CD14-positive monocyte (primary cell): ENCODE measurements around the gene MTFMT. TPM values are rescaled to one million over a fixed set of nuclear protein-coding genes. Genes with fewer than 3 reads are reported as not detected.

ENCODE experiments used
- DNase-seq, 3 donors: peaks; one replicate each; pipeline ENCODE4 v3.0.0-alpha.2; 2011 to 2022
- H2AFZ ChIP-seq: 2 replicates; pipeline ENCODE4 v1.6.0; 2012; ENCODE audit warnings: mild to moderate bottlenecking, low read depth, low read length, inconsistent platforms; ENCODE audit not compliant: insufficient read depth, poor library complexity, severe bottlenecking
- H3K27ac ChIP-seq, 2 donors: 1 replicate in 1 of 2; 2 replicates in 1 of 2; pipeline ENCODE4 v1.5.1; 2012 to 2013; ENCODE audit warnings: low read length in 2 of 2, control low read depth in 1 of 2, inconsistent platforms in 1 of 2, low read depth in 1 of 2, mild to moderate bottlenecking in 1 of 2
- H3K27me3 ChIP-seq, 2 donors: one replicate each; pipeline versions ENCODE4 v1.6.0 to v1.6.1; 2011 to 2013; ENCODE audit warnings: low read length in 2 of 2; ENCODE audit not compliant: control insufficient read depth in 2 of 2, insufficient read depth in 2 of 2
- H3K36me3 ChIP-seq, 2 donors: replicated peaks in 1 of 2; 1 replicate in 1 of 2; 2 replicates in 1 of 2; pipeline versions ENCODE4 v1.5.1 to v1.6.1; 2012 to 2013; ENCODE audit warnings: low read length in 2 of 2, control low read depth in 1 of 2, inconsistent platforms in 1 of 2, mild to moderate bottlenecking in 1 of 2; ENCODE audit not compliant: insufficient read depth in 2 of 2, control insufficient read depth in 1 of 2
- H3K4me1 ChIP-seq, 2 donors: 1 replicate in 1 of 2; 2 replicates in 1 of 2; pipeline versions ENCODE4 v1.5.1 to v1.6.1; 2012 to 2013; ENCODE audit warnings: low read length in 2 of 2, control low read depth in 1 of 2, inconsistent platforms in 1 of 2, mild to moderate bottlenecking in 1 of 2, moderate library complexity in 1 of 2; ENCODE audit not compliant: insufficient read depth in 2 of 2, control insufficient read depth in 1 of 2
- H3K4me2 ChIP-seq: replicated peaks from 2 replicates; pipeline ENCODE3; 2012; ENCODE audit warnings: low read length, moderate library complexity, mild to moderate bottlenecking; ENCODE audit not compliant: poor library complexity, severe bottlenecking; ENCODE audit errors: extremely low read depth
- H3K4me3 ChIP-seq, 3 experiments: fragments of 200-600 bp in 1 of 3; sonication (generic) in 1 of 3; replicated peaks in 1 of 3; 1 replicate in 2 of 3; 2 replicates in 1 of 3; pipeline ENCODE4 v1.5.1; 2011 to 2013; ENCODE audit warnings: low read length in 3 of 3, mild to moderate bottlenecking in 3 of 3, control low read depth in 2 of 3, low read depth in 2 of 3, inconsistent platforms in 1 of 3, moderate library complexity in 1 of 3
- H3K79me2 ChIP-seq: 2 replicates; pipeline ENCODE4 v1.6.0; 2012; ENCODE audit warnings: mild to moderate bottlenecking, control low read depth, inconsistent platforms, low read length, moderate library complexity; ENCODE audit not compliant: insufficient read depth
- H3K9ac ChIP-seq: 2 replicates; pipeline ENCODE4 v1.6.0; 2017; ENCODE audit warnings: low read length, mild to moderate bottlenecking; ENCODE audit not compliant: insufficient read depth, poor library complexity, severe bottlenecking
- H3K9me3 ChIP-seq, 2 donors: replicated peaks in 1 of 2; 1 replicate in 1 of 2; 2 replicates in 1 of 2; pipeline versions ENCODE4 v1.5.1 to v1.6.1; 2012 to 2013; ENCODE audit warnings: low read length in 2 of 2, control low read depth in 1 of 2; ENCODE audit not compliant: control insufficient read depth in 1 of 2, insufficient read depth in 1 of 2
- H4K20me1 ChIP-seq: 2 replicates; pipeline ENCODE4 v1.6.0; 2012; ENCODE audit warnings: mild to moderate bottlenecking, low read length, control low read depth, moderate library complexity; ENCODE audit not compliant: insufficient read depth
- H3K27ac Mint-ChIP-seq, 7 donors: one replicate each; pipeline ENCODE4 v1.8.0; 2020; ENCODE audit warnings: mild to moderate bottlenecking in 7 of 7, mixed read lengths in 7 of 7, moderate library complexity in 6 of 7, inconsistent platforms in 2 of 7
- H3K27me3 Mint-ChIP-seq, 3 donors: one replicate each; pipeline ENCODE4 v1.8.0; 2021 to 2022; ENCODE audit warnings: low read depth in 3 of 3, mild to moderate bottlenecking in 3 of 3, mixed read lengths in 3 of 3, moderate library complexity in 3 of 3, inconsistent platforms in 1 of 3
- H3K36me3 Mint-ChIP-seq, 2 donors: one replicate each; pipeline ENCODE4 v1.8.0; 2020; ENCODE audit warnings: mixed read lengths in 2 of 2, inconsistent platforms in 1 of 2, mild to moderate bottlenecking in 1 of 2
- H3K4me1 Mint-ChIP-seq: one replicate; pipeline ENCODE4 v1.8.0; 2020; ENCODE audit warnings: mild to moderate bottlenecking, mixed read lengths
- H3K4me3 Mint-ChIP-seq, 2 donors: one replicate each; pipeline ENCODE4 v1.8.0; 2020; ENCODE audit warnings: mild to moderate bottlenecking in 2 of 2, mixed read lengths in 2 of 2, moderate library complexity in 1 of 2
- H3K9me3 Mint-ChIP-seq, 7 donors: one replicate each; pipeline ENCODE4 v1.8.0; 2020 to 2022; ENCODE audit warnings: mixed read lengths in 7 of 7, mild to moderate bottlenecking in 6 of 7, moderate library complexity in 6 of 7, inconsistent platforms in 2 of 7
- CTCF ChIP-seq: fragments of 200-600 bp; IDR thresholded peaks from one replicate; pipeline ENCODE4 v1.8.0; 2022; ENCODE audit warnings: antibody characterized with exemption, mild to moderate bottlenecking
- WGBS: methylation state at CpG from one replicate; pipeline ENCODE4 v1.1.5; 2013; ENCODE audit warnings: missing lambda C conversion rate; ENCODE audit not compliant: insufficient coverage; 5-methylcytosine and 5-hydroxymethylcytosine counted together
- intact Hi-C, 2 donors: fragments of 100-400 bp; cut with micrococcal nuclease; formaldehyde crosslinking; loops; one replicate each; pipeline versions ENCODE4 v1.15.0 to v1.15.1; 2023
- polyA plus RNA-seq, 3 donors: library from polyadenylated mRNA; depleted of rRNA in 1 of 3; unstranded in 2 of 3; stranded (reverse) in 1 of 3; fragments of 300-500 nt in 2 of 3; fragments of >200 nt in 1 of 3; fragmentation: Illumina TruSeq in 2 of 3; gene quantifications; 1 replicate in 2 of 3; 2 replicates in 1 of 3; pipeline ENCODE4 v1.2.3, GENCODE V29; 2012 to 2021

Gene MTFMT
- polyA plus RNA-seq, 3 donors: 5.1 to 10.8 (median 9.0) TPM

GRCh38 chr15:65038428-65038827 is 9.0 kb upstream of the MTFMT start:
- H3K36me3 Mint-ChIP-seq: no peaks in the 10 kb centered on the region
- H3K4me3 Mint-ChIP-seq: no peak overlapping the region
- Histone ChIP-seq H2AFZ (no peak overlapping the region), H3K4me2 (no peak overlapping the region), H3K27ac (no peak overlapping the region), H3K4me1 (peaks cover 0 to 4% of the 10 kb centered on the region in 2 donors), H3K79me2 (no peaks in the 10 kb centered on the region), H3K9ac (no peak overlapping the region), H3K36me3 (no peaks in the 10 kb centered on the region), H4K20me1 (no peaks in the 10 kb centered on the region), H3K9me3 (no peaks in the 10 kb centered on the region), H3K27me3 (no peaks in the 10 kb centered on the region), H3K4me3 (no peak overlapping the region)
- 100% methylated on average over 1 of the region's 3 CpGs for WGBS
- no peak overlapping the region for H3K27ac Mint-ChIP-seq
- no peak for DNase-seq
- H3K9me3 Mint-ChIP-seq: peaks cover 0 to 1% (median 0%) of the 10 kb centered on the region in 7 donors
- intact Hi-C loops: loop anchor here in 1 of 2 donors (10.0 kb wide), 1 partner anchor 256 kb away; the partner anchor contains the start of gene RNU5A-1
- TF ChIP-seq CTCF: no peak
- H3K4me1 Mint-ChIP-seq: peaks cover 3% of the 10 kb centered on the region
- H3K27me3 Mint-ChIP-seq: peaks cover 1 to 5% (median 3%) of the 10 kb centered on the region in 3 donors

- Histone ChIP-seq H2AFZ (no peak overlapping the region), H3K79me2 (no peaks in the 10 kb centered on the region), H3K36me3 (no peaks in the 10 kb centered on the region), H3K27me3 (no peaks in the 10 kb centered on the region), H3K4me3 (no peak overlapping the region), H3K9me3 (no peaks in the 10 kb centered on the region), H3K27ac (no peak overlapping the region), H3K4me1 (peaks cover 7 to 8% of the 10 kb centered on the region in 2 donors), H3K4me2 (no peak overlapping the region), H3K9ac (no peak overlapping the region), H4K20me1 (no peaks in the 10 kb centered on the region)
- peaks cover 3 to 7% (median 5%) of the 10 kb centered on the region in 3 donors for H3K27me3 Mint-ChIP-seq
- H3K27ac Mint-ChIP-seq: no peak overlapping the region
- no peak for DNase-seq
- H3K9me3 Mint-ChIP-seq: peaks cover 0 to under 1% (median 0%) of the 10 kb centered on the region in 7 donors
- peaks cover 11% of the 10 kb centered on the region for H3K4me1 Mint-ChIP-seq
- intact Hi-C loops: loop anchor here in 1 of 2 donors (10.0 kb wide), 1 partner anchor 257 kb away; the partner anchor contains the start of gene RNU5A-1
- no peak overlapping the region for H3K4me3 Mint-ChIP-seq
- no peak for TF ChIP-seq CTCF
- WGBS: no CpG with 5 or more reads among the region's 1 CpG
- H3K36me3 Mint-ChIP-seq: no peaks in the 10 kb centered on the region
These were observed 7.9 kb upstream of the MTFMT start for GRCh38 chr15:65037309-65037708.
